Ovary (tissue), 9 donors: Measurements from ENCODE around the gene PRMT1. TPM values are rescaled to one million over a fixed set of nuclear protein-coding genes. Genes with fewer than 3 reads are reported as not detected.

Experiments used
- DNase-seq, 5 donors: peaks; one replicate each; pipeline ENCODE4 v3.0.0-alpha.2; 2019 to 2020
- H3K27ac ChIP-seq, 2 donors: fragments of 200-600 bp; one replicate each; pipeline versions ENCODE4 v1.5.1 to v1.8.0; 2019 to 2022
- H3K27me3 ChIP-seq: fragments of 200-600 bp; one replicate; pipeline ENCODE4 v1.8.0; 2022
- H3K36me3 ChIP-seq: fragments of 200-600 bp; sonication (generic); one replicate; pipeline ENCODE4 v1.5.1; 2019
- H3K4me1 ChIP-seq: one replicate; pipeline ENCODE4 v1.8.1; 2013; ENCODE audit warnings: mild to moderate bottlenecking, moderate library complexity; ENCODE audit not compliant: insufficient read depth
- H3K4me3 ChIP-seq: fragments of 200-600 bp; sonication (generic); one replicate; pipeline ENCODE4 v1.5.1; 2017
- H3K9me3 ChIP-seq, 2 donors: fragments of 200-600 bp in 1 of 2; sonication (generic) in 1 of 2; one replicate each; pipeline versions ENCODE4 v1.5.1 to v1.8.1; 2013 to 2019; ENCODE audit warnings: mild to moderate bottlenecking in 1 of 2, moderate library complexity in 1 of 2
- EP300 ChIP-seq: sonication (generic); formaldehyde crosslinking; IDR thresholded peaks from one replicate; pipeline ENCODE4 v1.6.1; 2017; ENCODE audit warnings: antibody characterized with exemption
- POLR2A ChIP-seq: fragments of 450-650 bp; IDR thresholded peaks from one replicate; pipeline ENCODE4 v1.6.1; 2017; ENCODE audit warnings: antibody characterized with exemption, mild to moderate bottlenecking, moderate library complexity
- WGBS, 3 donors: extraction: QIAGEN DNeasy Blood & Tissue Kit in 1 of 3; methylation state at CpG; one replicate each; pipeline versions ENCODE4 v1.1.5 to v1.1.7; 2013 to 2017; 5-methylcytosine and 5-hydroxymethylcytosine counted together
- intact Hi-C, 4 donors: fragments of 100-400 bp; cut with DNase I; formaldehyde crosslinking; loops; one replicate each; pipeline versions ENCODE4 v1.11.0 to v1.15.1; 2022 to 2023
- polyA plus RNA-seq, 2 donors: library from polyadenylated mRNA; stranded (reverse); fragments of 200-250 nt in 1 of 2; fragments of 350-450 nt in 1 of 2; fragmentation: Illumina TruSeq in 1 of 2; extraction: RNeasy Lipid Tissue Mini Kit (QIAGEN cat#74804) in 1 of 2; gene quantifications; one replicate each; pipeline ENCODE4 v1.2.3, GENCODE V29; 2013 to 2014
- total RNA-seq, 7 donors: library from RNA; depleted of rRNA in 2 of 7; stranded (reverse); fragments of >200 nt in 2 of 7; fragmentation: NEBNext Ultra II Directional in 3 of 7; extraction: Animal tissue kit (Norgen Biotek cat#: 25700) in 3 of 7; gene quantifications; one replicate each; pipeline versions ENCODE4 v1.1.0 to v1.2.4, GENCODE V29; 2016 to 2023
- TF ChIP-seq, protein P1 (sequence below), 3 donors: fragments of 450-650 bp in 2 of 3; fragments of 200-600 bp in 1 of 3; IDR thresholded peaks; one replicate each; pipeline versions ENCODE4 v1.5.1 to v1.8.0; 2016 to 2022; ENCODE audit warnings: antibody characterized with exemption in 3 of 3, mild to moderate bottlenecking in 1 of 3
- donor health status: DM: no; HTN: no; CAD: no; lungs with moderate emphysema.
- donor health status: DM: no; HTN: no; CAD: no.
- donor health status: Bipolar disorder and iron deficiency.
- donor health status: DM: yes; HTN: yes; CAD: no.
- donor health status: DM: no; HTN: no; CAD: no.
- donor health status: DM: yes; HTN: yes; CAD: no.

Gene PRMT1
- total and polyA plus RNA-seq, 9 donors, result 57.1 to 182 (median 152) TPM

DNA sequence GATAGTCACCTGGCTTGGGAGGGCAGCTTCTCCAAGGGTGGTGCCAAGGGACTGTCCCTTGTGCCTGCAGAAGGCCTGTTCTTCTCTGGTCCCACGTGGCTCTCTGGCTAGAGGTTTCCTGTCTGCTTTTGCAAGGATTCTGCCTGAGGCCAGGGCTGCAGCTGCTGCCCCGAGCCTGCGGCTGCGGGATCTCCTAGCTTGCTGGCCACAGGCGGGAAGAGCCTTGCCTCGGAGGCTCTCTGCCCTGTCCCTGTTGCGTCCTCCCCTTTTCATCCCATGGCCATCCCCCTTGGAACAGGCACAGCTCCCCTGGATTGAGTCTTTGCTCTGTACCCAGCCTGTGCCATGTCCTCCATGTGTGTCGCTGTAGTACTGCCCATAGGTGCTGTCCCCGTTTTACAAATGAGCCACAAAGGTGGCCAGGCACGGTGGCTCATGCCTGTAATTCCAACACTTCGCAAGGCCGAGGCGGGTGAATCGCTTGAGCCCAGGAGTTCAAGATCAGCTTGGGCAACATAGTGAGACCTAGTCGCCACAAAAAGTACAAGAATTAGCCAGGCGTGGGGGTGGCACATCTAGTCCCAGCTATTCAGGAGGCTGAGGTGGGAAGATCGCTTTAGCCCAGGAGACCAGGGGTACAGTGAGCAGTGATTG, 20.5 kb upstream of the PRMT1 start:
- no peak for TF ChIP-seq EP300
- TF ChIP-seq, protein P1, sequence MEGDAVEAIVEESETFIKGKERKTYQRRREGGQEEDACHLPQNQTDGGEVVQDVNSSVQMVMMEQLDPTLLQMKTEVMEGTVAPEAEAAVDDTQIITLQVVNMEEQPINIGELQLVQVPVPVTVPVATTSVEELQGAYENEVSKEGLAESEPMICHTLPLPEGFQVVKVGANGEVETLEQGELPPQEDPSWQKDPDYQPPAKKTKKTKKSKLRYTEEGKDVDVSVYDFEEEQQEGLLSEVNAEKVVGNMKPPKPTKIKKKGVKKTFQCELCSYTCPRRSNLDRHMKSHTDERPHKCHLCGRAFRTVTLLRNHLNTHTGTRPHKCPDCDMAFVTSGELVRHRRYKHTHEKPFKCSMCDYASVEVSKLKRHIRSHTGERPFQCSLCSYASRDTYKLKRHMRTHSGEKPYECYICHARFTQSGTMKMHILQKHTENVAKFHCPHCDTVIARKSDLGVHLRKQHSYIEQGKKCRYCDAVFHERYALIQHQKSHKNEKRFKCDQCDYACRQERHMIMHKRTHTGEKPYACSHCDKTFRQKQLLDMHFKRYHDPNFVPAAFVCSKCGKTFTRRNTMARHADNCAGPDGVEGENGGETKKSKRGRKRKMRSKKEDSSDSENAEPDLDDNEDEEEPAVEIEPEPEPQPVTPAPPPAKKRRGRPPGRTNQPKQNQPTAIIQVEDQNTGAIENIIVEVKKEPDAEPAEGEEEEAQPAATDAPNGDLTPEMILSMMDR (IDR thresholded peaks at IDR 0.05), result no peak
- Histone ChIP-seq H3K4me1 (no peaks in the 10 kb centered on the region), H3K27ac (no peak overlapping the region), H3K27me3 (no peaks in the 10 kb centered on the region), H3K36me3 (no peaks in the 10 kb centered on the region), H3K9me3 (no peaks in the 10 kb centered on the region), H3K4me3 (no peak overlapping the region)
- intact Hi-C loops, result no loop called here
- DNase-seq, result no peak
- WGBS, 3 donors, result 86 to 90% (median 89%) methylated on average over 16 to 17 of the region's 17 CpGs

DNA sequence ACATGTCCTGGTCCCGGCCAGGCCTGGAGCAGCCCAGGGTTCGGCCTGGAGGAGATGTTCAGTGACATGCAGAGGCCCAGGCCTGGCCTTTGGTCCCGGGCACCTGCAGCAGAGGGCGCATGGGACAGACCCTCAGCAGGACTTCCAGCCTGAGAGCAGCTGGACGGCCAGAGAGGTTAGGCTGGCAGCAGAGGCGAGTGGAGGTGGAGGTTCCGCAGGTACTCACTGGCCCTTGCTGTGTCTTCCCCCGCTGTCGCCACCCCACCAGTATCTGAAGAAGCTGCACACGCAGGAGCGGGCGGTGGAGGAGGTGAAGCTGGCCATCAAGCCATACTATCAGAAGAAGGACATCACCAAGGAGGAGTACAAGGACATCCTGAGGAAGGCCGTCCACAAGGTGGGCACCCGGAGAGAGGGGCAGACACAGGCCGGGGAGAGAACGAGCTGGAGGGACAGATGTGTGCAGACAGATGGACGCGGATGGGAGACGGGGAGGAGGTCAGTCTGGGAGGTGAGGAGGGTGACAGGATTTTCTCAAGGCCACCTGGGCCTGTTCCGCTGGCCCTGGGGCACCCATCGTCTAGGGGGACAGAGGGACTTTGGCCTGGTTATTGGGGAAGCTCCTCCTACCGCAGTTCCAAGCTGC, 19.5 kb upstream of the PRMT1 start:
- no peak overlapping the region for H3K27ac ChIP-seq
- WGBS, 3 donors, result 78 to 82% (median 79%) methylated on average over 22 of the region's 22 CpGs
- no peak overlapping the region for H3K4me3 ChIP-seq
- no peak for DNase-seq
- no peaks in the 10 kb centered on the region for H3K4me1 ChIP-seq
- H3K27me3 ChIP-seq, result no peaks in the 10 kb centered on the region
- intact Hi-C loops, result no loop called here
- TF ChIP-seq, protein P1 (IDR thresholded peaks at IDR 0.05), result no peak
- TF ChIP-seq POLR2A (no peak), EP300 (no peak)
- H3K9me3 ChIP-seq, result no peaks in the 10 kb centered on the region
- no peaks in the 10 kb centered on the region for H3K36me3 ChIP-seq

DNA sequence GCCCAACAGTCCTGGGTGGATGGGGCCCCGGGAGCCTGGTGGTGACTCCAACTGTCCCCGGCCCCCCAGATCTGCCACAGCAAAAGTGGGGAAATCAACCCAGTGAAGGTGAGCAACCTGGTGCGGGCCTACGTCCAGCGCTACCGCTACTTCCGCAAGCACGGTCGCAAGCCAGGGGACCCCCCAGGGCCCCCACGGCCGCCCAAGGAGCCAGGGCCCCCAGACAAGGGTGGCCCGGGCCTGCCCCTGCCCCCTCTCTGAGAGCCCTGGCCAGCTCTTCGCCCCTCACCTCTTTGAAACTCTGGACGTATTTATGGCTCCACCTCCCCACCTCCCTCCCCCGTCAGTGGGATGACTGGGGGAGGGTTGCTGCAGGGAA, 18.9 kb upstream of the PRMT1 start:
- Histone ChIP-seq H3K27me3 (no peaks in the 10 kb centered on the region), H3K36me3 (no peaks in the 10 kb centered on the region), H3K9me3 (no peaks in the 10 kb centered on the region), H3K4me1 (no peaks in the 10 kb centered on the region), H3K4me3 (no peak overlapping the region), H3K27ac (no peak overlapping the region)
- TF ChIP-seq EP300 (no peak), POLR2A (no peak)
- TF ChIP-seq, protein P1 (IDR thresholded peaks at IDR 0.05), result no peak
- no peak for DNase-seq
- intact Hi-C loops, result no loop called here
- WGBS, 3 donors, result 80 to 84% (median 83%) methylated on average over 15 of the region's 15 CpGs

DNA sequence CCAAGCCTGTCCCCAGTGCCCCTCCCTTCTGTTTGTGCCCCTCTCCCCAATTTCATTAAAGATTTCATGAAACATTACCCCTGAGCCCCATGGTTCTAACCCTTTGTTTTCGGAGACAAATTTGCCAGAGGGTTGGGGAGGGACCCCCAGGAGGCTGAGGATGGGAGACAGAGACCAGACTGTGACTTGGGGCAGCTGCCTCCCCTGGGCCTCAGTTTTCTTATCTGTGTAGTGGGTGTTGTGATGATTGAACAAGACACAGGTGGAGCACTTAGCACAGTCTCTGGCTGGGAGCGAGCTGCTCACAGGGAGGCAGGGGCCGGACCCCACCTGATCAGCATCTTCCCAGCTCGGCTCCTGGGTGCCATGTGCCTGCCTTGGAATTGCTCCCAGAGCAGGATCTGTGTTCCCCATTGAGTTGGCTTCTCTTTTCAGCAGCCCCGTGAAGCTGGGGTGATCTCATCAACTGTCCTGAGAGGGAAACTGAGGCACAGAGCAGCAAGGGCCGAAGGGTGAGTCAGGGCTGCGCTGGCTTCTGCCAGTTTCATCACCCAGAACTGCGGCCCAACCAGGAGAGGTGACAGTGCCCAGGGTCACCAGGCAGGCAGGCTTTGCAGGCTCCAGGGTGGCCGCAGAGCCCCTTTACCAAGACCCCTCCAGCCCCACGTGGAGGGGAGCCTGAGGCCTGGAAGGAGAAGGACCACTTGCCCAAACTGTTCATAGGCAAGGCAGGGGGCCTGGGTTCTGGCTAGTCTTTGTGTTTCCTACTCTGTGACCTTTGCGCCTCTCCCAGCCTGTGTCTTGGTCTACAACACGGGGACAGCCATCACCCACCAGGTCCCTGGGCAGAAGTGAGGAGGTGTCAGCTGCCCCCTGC, 18.3 kb upstream of the PRMT1 start:
- no peak overlapping the region for H3K4me3 ChIP-seq
- no peak for DNase-seq
- H3K9me3 ChIP-seq, result no peaks in the 10 kb centered on the region
- TF ChIP-seq EP300 (no peak), POLR2A (no peak)
- TF ChIP-seq, protein P1 (IDR thresholded peaks at IDR 0.05), result no peak
- H3K27me3 ChIP-seq, result no peaks in the 10 kb centered on the region
- H3K27ac ChIP-seq, result no peak overlapping the region
- no peaks in the 10 kb centered on the region for H3K36me3 ChIP-seq
- 85 to 90% (median 87%) methylated on average over 11 to 12 of the region's 12 CpGs for WGBS, 3 donors
- intact Hi-C loops, result no loop called here
- no peaks in the 10 kb centered on the region for H3K4me1 ChIP-seq
